Embryonic facial prominence (tissue), 1 donor: ENCODE data around the gene MMP15.
"Not testable (repeated sequence)": the region's sequence is repeated elsewhere in the genome, so short reads cannot be mapped to it uniquely, and the experiment has no call there.

Experiments
- DNase-seq: peaks from one replicate; pipeline ENCODE4 v3.0.0-alpha.2; 2016; ENCODE audit errors: extremely low spot score

Gene MMP15

GRCh38 chr16:57996406-57997175 lies 29.0 kb upstream of the MMP15 start:
- DNase-seq = no peak

GRCh38 chr16:57997176-57997527 lies 28.4 kb upstream of the MMP15 start:
- no peak for DNase-seq

- DNase-seq = no peak
Measured at GRCh38 chr16:57997528-57998265, 27.9 kb upstream of the MMP15 start.

- DNase-seq = no peak
Measured at GRCh38 chr16:57998486-57998885, 27.1 kb upstream of the MMP15 start.

DNA sequence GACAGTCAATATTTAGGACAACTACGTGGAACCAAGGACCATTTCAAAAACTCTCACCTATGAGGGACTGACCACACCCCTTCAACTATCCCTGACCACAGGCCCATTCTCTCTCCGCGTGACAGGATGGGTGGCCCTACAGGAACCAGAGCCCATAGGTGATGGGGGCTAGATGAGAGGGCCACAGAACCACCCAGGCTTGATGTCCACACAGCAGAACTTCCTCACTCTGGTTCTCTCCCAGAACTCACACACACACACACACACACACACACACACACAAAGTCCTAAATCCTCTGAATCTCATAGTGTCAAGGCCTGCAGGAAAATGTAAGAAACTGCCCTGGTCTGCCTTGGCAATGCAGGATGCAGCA lies 26.6 kb upstream of the MMP15 start:
- no peak for DNase-seq

- DNase-seq = no peak
Measured at GRCh38 chr16:57999366-57999970, 26.1 kb upstream of the MMP15 start.

DNA sequence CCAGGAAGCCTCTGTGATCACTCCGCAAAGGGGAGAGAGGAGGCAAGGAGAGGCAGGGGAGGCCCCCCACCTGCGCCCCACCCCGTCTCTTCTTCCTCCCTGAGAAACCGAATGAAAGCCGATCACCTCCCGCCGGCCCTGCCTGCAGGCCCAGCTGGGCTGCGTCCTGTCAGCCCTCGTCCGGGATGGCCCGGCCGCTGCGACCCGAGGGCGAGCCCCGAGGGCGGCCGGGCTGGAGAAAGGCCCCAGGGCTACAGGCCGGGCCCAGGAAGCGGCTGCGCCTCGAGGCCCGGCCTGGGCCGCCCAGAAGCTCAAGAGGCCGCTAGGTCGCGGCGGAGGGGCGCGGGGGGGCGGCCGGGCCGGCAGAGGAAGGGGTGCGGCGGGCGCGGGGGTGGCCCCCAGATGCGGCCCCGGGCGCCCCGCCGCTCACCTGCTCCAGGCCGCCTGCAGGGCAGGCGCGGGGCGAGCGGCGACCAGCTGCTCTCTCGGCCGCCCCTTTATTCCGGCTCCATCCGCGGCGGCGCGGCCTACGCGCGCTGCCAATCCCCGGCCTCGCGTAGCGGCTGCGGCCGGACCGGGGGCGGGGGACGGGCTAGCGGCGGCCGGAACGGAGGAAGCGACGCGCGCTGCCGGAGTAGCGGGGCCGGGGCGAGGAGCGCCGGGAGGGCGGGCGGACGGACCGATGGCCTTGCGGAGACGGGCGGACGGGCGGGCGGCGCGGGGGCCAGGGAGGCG lies 25.4 kb upstream of the MMP15 start, which contains the start of gene ZNF319:
Gene ZNF319 (minus strand): TSS at position 702 of the 735 bp plus-strand sequence. CDS start 2,407 bp downstream, outside the sequence.
- DNase-seq = no peak

- DNase-seq = peak; percentile 59
Measured at GRCh38 chr16:58000706-58001676, 24.6 kb upstream of the MMP15 start, which contains the start of gene USB1. USB1 (plus strand) TSS chr16:58001407; CDS start chr16:58001484, 77 bp downstream.

DNA sequence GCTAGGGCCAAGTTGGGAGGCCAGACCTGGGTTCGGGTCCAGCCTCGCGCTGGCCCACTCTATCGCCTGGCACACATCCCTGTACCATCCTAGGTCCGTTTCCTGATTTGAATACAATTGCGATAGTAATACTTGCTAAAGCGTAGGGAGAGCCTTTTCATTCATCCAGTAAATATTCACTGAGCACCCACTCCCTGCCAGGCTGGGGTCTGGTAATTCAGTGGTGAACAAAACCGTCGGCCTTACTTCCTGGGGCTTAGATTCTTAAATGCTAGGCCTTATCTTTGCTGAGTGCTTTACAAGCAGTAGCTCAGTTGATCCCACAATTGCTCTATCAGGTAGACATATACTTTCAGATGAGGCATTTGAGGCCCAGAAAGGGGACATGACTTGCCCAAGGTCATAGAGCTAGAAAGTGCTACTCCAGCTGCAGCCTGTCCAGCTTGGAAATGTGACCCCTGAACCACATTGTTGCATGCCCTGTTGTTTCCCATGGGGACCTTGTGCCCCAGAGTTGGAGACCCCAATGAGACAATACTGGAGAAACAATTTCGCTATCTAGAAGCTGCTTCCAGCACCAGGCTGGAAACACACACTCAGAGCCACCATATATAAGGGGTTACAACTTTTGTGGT lies 23.7 kb upstream of the MMP15 start:
- no peak for DNase-seq

DNA sequence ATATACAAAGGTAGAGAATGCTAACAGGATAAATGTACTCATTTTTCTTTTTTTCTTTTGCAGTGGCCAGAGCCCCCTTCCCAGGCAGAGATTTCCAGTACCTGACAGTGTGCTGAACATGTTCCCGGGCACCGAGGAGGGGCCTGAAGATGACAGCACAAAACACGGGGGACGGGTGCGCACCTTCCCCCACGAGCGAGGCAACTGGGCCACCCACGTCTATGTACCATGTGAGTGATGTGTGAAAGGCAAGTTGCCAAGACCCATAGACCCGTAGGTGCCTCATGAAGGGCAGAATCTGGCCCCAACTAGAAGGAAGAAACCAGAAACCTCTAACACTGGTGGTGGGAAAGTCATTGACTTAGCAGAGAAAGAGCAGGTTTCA lies 23.1 kb upstream of the MMP15 start:
- DNase-seq = no peak

GRCh38 chr16:58002936-58003335 lies 22.6 kb upstream of the MMP15 start:
- no peak for DNase-seq

DNA sequence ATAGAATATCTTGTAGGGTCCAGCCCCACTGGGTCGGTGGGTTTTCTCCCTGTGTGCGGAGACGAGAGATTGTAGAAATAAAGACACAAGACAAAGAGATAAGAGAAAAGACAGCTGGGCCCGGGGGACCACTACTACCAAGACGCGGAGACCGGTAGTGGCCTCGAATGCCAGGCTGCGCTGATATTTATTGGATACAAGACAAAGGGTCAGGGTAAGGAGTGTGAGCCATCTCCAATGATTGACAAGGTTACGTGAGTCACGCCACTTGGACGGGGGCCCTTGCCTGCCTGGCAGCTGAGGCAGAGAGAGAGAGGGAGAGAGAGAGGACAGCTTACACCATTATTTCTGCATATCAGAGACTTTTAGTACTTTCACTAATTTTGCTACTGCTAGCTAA lies 20.8 kb upstream of the MMP15 start:
- DNase-seq = not testable (repeated sequence)

GRCh38 chr16:58009856-58010416 lies 15.6 kb upstream of the MMP15 start:
- no peak for DNase-seq

- no peak for DNase-seq
Measured at GRCh38 chr16:58010886-58011285, 14.7 kb upstream of the MMP15 start.

GRCh38 chr16:58011652-58012051 lies 13.9 kb upstream of the MMP15 start:
- no peak for DNase-seq

DNA sequence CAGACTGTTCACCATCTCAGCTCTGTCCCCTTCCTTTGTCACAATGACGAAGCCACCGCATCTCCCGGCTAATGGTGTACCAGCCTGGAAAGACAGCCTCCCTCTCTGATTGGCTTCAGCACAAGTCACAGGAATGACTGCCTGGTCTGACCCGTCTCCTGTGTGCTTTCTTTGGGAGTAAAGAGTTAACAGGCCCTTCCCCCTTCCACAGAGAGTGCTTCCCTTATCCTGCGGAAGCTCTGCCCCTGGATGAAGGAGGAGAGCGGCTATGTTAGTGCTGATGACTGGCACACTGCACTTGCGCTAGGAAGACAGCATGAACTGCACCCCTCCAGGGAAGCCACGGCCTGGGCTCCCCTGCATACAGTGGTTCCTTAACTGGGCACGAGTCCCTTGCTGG lies 13.1 kb upstream of the MMP15 start:
- DNase-seq = no peak

DNA sequence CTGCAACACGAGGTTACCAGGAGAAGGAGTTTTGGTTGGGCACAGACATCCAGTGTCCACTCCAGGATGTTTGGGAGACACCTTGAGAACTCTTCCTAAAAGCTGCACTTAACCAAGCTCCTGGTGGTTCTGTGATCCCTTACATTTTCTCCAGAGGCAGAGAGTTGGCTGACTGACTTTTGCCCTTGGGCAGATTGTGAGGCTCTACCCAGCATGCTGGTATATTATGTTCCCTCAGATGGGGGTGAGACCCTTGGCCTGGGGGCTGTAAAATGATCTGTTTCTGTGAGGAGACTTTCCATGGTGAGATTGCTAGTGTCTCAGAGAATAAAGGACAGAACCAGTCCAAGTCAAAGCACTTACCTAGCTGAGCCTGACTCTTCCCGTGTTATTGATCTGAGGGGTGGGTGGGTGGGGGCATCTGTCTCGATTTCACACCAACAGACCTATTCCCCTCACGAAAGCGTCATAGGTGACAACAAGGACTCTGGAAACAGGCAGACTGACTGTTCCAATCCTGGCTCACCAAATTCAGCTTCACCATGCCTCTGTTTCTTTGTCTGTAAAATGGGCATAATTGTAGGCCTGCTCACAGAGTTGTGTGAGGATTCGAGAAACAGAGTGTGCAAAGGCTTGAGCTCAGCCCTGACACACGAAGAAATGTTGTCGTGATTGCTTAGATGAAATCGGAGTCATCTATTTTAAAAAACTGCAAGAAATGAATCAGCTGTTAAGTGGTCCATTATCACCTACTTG lies 12.2 kb upstream of the MMP15 start:
- DNase-seq = no peak

GRCh38 chr16:58016840-58017446 lies 8.6 kb upstream of the MMP15 start:
- DNase-seq = no peak

- no peak for DNase-seq
Measured at GRCh38 chr16:58018803-58019202, 6.8 kb upstream of the MMP15 start.
